ENCODE data around the gene NPB.

DNA sequence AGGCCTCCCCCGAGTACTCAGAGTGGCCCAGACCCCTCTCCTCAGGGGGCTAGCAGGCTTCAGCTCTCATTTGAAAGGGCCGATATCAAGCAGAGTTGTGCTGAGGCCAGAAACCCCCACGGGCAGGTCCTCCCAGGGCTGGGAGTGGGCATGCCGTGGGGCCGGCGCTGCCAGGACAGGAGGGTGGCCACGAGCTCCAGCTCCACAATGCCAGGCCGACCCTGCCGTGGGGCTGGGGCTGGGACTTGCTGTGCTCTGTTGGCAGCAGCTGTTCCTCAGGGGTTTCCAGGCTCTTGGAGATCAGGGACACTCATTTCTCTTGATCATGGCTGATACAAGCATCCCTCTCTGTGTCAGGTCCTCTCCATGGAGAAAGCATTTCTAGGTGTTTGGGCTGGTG is 3.2 kb upstream of the NPB start:
- TF ChIP-seq RAD21 (IDR thresholded peaks at IDR 0.05; ENCODE audit: low read depth) (no peak), CEBPB (IDR thresholded peaks at IDR 0.05) (no peak), EP300 (IDR thresholded peaks at IDR 0.05; ENCODE audit: borderline replicate concordance) (no peak), EGR1 (IDR thresholded peaks at IDR 0.05) (no peak), TAF1 (IDR thresholded peaks at IDR 0.05; ENCODE audit: low read depth) (no peak), CREB1 (IDR thresholded peaks at IDR 0.05; ENCODE audit: low read depth) (no peak)
- TF ChIP-seq, protein P1, sequence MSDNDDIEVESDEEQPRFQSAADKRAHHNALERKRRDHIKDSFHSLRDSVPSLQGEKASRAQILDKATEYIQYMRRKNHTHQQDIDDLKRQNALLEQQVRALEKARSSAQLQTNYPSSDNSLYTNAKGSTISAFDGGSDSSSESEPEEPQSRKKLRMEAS (IDR thresholded peaks at IDR 0.05), result no peak

Data from Ishikawa (cell line).